Sigmoid colon (tissue), 4 donors: Measurements from ENCODE around the gene COL5A1.

Experiments used
- EP300 ChIP-seq, 4 donors: sonication (generic); formaldehyde crosslinking; IDR thresholded peaks; one replicate each; pipeline ENCODE4 v1.6.1; 2017; ENCODE audit warnings: antibody characterized with exemption in 4 of 4
- POLR2A ChIP-seq, 2 donors: fragments of 450-650 bp; IDR thresholded peaks; one replicate each; pipeline ENCODE4 v1.6.1; 2016; ENCODE audit warnings: antibody characterized with exemption in 2 of 2, mild to moderate bottlenecking in 2 of 2, moderate library complexity in 2 of 2
- POLR2AphosphoS5 ChIP-seq, 4 donors: sonication (generic); formaldehyde crosslinking; IDR thresholded peaks; one replicate each; pipeline ENCODE4 v1.6.1; 2017; ENCODE audit warnings: antibody characterized with exemption in 4 of 4
- TF ChIP-seq, protein P1 (sequence below), 4 experiments: fragments of 450-650 bp in 3 of 4; fragments of 200-600 bp in 1 of 4; IDR thresholded peaks; one replicate each; pipeline ENCODE4 v1.5.1; 2016 to 2019; ENCODE audit warnings: antibody characterized with exemption in 4 of 4, mild to moderate bottlenecking in 3 of 4, moderate library complexity in 2 of 4

DNA sequence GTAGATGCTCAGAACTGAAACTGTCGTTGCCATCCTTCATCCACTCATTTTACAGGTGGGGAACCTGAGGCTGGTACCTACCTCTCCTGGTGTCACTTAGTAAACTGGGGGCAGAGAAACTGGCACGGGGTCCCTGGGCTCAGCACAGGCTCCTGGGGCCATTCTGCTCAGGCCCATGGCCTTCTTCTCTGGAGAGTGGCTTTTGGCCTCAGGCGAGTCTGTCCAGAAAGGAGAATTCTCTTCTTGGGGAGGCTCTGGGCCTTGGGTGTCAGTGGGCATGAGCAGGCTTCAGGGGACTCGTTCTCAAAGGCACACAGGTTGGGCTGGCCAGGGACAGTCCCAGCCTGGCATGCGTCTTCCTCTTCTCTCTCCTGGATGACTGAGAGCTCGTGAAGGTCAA, 24.6 kb downstream of the COL5A1 start:
- TF ChIP-seq, protein P1, sequence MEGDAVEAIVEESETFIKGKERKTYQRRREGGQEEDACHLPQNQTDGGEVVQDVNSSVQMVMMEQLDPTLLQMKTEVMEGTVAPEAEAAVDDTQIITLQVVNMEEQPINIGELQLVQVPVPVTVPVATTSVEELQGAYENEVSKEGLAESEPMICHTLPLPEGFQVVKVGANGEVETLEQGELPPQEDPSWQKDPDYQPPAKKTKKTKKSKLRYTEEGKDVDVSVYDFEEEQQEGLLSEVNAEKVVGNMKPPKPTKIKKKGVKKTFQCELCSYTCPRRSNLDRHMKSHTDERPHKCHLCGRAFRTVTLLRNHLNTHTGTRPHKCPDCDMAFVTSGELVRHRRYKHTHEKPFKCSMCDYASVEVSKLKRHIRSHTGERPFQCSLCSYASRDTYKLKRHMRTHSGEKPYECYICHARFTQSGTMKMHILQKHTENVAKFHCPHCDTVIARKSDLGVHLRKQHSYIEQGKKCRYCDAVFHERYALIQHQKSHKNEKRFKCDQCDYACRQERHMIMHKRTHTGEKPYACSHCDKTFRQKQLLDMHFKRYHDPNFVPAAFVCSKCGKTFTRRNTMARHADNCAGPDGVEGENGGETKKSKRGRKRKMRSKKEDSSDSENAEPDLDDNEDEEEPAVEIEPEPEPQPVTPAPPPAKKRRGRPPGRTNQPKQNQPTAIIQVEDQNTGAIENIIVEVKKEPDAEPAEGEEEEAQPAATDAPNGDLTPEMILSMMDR (IDR thresholded peaks at IDR 0.05), result no peak
- no peak for TF ChIP-seq POLR2A (IDR thresholded peaks at IDR 0.05)
- no peak for TF ChIP-seq POLR2AphosphoS5 (IDR thresholded peaks at IDR 0.05)
- no peak for TF ChIP-seq EP300 (IDR thresholded peaks at IDR 0.05)
